HL-60/S4 (cell line): ENCODE data around the gene ARMC2.
"Not testable (repeated sequence)": the region's sequence is repeated elsewhere in the genome, so short reads cannot be mapped to it uniquely, and the experiment has no call there.

Experiments
- in situ Hi-C: fragments of 300-500 bp; cut with MboI; formaldehyde crosslinking; loops from 2 replicates; pipeline ENCODE4 v1.14.3; 2022; ENCODE audit warnings: low sequenced_read_pairs

Gene ARMC2

DNA sequence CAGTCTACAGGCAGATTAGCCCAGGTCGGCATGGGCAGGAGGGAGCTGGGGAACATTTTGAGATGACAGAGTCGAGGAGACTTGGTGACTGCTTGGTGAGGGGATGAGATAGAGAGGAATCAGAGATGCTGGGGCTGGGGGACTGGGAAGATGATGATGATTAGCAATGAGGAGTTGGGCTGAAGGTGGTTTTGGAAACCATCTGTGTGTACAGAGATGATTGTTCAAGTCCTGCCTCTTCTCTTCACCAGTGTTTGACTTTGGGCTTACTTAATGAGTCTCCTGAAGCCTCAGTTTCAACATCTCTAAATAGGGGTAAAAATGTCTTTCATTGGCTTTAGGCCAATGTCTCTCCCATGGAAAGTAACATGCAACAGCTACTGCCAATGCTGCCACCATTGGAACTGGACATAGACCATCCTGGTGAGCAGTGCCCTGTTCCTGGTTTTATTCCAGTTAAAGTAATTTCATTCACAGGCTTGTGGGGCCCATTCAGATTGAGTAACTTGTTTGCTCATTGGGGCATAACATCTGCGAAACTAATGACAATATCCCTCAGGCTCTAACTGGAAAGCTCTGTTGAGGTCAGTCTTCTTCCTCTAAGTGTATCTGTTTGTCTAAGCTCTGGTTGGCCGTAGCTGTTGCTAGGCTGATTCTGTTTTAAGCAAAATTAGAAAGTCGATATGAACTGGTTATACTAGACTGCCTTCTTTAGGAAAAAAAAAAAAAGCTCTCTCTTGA, 99.1 kb downstream of the ARMC2 start:
- in situ Hi-C loops: no loop called here

DNA sequence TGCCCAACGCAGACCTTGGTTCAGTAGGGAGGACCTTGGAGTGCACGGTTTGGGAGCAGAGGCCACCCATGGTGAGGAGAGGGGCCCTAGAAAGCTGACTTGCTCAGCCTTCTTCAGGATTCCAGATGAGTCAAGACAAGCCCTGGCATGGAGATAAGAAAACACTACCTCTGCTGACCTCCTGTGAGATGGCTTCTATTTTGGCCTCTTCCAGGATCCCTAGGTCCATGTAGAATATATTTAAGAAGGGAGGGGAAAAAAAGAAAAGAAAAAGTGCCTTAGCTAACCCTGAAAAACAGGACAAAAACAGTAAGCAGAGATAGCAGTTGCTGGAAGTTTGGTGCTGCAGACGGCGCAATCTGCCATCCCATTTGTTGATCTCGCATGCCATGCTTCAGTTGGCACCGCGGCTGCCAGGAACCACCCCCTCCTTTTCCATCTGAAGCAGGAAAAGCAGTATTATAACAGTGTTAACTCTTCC, 100.0 kb downstream of the ARMC2 start:
- in situ Hi-C loops: no loop called here

DNA sequence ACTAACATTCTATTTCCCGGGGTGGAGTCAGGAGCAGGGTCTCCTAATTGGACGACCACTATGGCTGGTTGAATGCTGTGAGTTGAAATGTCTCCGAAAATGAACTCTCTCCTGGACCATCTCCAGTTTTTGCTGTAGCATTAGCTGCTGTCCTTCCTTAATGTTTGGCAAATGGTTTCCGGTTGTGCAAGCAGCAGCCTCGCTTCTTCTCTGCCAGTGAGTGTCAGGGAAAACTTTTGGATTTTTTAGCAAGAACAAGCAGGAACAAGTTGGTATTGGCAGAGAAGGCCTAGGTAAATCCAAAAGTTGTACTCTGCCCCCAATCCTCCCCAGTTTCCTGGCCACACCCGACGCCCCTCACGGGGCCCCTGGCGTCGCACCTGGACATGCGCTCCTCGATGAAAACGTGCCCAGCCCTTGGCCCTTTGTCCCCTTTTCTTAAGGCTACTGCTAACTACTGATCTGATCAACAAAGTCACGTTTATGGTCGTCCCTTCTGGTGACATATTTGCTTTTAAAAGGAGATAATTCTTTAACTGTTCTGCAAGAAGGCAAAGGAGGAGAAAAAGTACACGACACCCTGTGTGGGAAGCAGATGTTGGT, 103.2 kb downstream of the ARMC2 start:
- in situ Hi-C loops: no loop called here

DNA sequence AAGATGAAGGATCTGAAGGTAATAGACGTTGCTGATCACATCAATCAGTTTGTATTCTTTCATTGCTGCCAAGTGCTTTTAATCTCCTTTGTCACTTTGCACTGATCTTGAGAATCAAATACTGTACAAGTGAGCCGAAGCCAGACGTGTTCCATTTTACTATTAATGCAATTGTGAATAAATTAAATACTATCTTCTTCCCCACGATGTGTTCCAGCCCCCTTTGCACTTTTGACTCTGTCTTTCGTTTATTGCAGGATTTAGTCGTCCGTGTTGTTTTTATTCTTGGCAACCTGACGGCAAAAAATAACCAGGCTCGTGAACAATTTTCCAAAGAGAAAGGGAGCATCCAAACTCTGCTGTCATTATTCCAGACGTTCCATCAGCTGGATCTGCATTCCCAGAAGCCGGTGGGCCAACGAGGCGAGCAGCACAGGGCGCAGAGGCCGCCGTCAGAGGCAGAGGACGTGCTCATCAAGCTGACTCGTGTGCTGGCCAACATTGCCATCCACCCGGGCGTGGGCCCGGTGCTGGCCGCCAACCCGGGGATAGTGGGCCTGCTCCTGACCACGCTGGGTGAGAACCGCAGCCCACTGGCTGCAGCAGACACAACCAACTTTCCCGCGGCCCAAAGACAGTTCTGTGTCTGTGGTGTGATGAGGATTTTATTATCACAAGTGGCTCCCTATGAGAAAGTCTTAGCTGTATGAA, 104.7 kb downstream of the ARMC2 start:
- in situ Hi-C loops: no loop called here

DNA sequence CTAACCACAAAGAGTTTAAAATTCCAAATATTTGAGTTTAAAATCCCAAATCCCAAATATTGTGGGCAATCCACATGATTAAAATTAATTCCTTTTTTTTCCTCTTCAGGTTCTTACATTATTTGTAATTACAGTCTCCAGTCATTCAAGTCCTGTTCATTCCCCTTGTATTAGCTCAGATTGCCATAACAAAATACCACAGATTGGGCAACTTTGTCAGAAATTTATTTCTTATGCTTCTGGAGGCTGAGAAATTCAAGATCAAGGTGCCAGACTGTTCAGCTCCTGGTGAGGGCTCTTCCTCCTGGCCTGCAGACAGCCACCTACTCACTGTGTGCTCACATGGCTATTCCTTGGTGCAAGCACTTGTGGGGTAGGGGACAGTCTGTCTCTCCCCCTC, 105.5 kb downstream of the ARMC2 start:
- in situ Hi-C loops: no loop called here

DNA sequence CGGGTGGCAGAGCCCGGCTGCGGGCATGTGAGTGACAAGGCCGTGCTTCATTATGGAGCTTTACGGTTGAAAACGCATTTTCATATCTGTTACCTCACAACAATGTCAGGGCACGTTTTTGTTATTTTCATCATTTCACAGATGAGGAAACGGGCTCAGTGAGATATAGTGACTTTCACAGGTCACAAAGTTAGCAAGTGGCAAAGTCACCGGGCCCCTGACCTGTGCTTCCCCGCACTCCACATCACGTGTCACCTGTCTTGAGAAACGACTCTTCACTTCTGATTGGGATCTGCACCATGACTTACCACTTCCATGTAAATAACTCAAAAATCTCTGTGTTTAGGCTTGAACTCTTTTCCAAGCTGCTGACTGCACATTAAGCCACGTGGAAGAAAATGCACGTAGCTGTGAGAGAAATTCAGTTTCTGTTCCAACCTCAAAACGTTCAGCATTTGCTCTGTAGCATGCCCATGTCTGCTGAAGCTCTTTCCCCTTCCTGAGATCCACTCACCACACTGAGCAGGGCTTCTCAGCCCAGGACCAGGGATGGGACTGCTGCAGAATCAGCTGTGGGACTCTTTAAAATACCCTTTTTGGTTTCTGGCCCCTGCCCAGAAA, 107.2 kb downstream of the ARMC2 start:
- in situ Hi-C loops: no loop called here

DNA sequence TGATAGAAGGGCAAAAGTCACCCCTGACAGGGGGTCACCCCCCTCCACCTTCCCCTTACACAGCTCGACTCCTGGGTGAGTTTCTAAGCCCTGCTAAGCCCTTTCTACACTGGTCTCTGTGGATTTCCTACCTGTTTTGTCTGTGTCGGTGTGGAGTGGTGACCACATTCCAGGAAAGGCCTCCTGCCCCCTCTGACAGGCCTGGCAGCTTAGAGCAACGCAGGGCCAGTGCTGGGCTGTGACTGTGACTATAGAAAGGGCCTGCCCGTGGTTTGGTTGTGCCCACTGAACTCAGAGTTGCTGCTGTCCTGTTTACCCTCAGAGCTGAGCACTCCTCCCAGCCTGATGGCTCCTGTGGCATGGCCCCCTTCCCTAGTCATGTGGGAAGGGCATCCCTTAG, 109.0 kb downstream of the ARMC2 start:
- in situ Hi-C loops: no loop called here

DNA sequence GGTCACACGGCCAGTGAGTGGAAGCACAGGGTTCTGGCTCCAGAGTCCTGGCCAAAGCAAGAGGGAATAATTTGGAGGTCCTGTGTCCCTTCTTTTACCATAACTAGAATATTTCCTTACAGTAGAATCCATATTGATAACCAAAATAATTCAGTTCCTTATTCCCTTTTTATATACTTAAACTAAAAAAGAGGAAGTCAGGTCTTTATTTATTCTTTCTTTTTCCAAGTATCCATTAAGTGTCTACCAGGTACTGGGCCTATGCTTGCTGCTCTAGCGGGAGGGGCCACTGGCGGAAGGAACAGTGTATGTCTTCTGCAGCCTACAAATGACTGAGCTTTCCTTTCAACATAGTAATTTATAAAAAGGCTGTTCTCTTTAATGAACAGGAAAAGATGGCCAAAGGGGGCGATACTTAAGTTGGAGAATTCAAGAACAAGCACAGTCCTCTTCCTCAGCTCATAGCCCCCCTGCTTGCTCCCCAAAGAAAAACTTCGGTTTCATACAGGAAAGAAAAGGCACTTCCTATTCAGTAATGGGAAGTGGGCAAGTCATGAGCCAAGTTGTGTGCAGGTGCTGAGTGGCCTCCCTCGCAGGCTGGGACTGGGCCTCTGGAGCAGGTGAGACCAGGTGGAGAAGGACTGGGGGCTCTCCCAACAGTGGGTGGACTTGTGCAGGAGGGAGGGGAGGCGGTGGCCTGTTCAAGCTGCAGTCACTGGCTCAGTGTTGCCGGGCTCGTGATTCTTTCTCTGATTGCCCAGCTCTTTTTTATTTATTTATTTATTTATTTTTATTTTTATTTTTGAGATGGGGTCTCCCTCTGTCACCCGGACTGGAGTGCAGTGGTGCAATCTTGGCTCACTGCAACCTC, 110.9 kb downstream of the ARMC2 start:
- in situ Hi-C loops: no loop called here

DNA sequence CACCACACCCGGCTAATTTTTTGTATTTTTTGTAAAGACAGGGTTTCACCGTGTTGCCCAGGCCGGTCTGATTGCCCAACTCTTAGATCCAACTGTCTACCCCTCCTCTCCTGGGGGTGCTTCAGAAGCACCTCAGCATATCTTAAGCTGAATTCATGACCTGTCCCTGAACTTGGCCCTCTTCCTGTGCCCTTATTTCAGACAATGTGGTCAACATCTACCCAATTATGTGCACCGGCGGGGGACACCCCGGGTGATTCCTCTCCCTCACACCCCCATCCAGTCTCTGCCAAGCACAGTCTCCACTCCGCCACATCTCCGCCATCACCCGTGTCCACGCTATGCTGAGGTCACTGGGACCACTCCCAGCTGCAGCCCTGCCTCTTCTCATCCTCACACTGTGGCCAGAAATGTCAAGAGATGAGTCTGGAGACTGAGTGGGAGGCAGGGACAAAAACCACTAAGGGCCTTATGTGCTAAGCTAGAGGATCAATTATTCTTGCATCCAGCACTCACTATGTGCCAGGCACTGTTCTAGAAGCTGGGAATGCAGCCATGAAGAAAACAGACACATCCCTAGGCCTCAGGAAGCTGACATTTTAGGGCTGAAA, 111.9 kb downstream of the ARMC2 start:
- in situ Hi-C loops: no loop called here

DNA sequence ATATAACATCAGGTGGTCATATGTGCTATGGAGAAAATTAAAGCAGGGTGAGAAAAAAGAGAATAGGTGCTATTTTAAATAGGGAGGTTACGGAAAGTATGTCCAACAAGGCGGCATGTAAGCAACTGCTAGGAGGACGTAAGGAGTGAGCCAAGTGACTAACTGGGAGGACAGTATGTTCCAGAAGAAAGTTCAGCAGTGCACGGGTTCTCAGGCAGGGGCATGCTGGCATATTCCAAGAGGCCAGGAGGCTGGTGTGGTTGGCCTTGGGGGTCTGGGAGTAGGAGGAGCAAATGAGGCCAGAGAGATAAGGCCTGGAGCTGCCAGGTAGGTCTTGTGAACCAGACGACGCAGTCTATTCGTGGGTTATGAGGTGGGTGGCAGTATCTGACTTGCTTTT, 112.4 kb downstream of the ARMC2 start:
- in situ Hi-C loops: no loop called here

DNA sequence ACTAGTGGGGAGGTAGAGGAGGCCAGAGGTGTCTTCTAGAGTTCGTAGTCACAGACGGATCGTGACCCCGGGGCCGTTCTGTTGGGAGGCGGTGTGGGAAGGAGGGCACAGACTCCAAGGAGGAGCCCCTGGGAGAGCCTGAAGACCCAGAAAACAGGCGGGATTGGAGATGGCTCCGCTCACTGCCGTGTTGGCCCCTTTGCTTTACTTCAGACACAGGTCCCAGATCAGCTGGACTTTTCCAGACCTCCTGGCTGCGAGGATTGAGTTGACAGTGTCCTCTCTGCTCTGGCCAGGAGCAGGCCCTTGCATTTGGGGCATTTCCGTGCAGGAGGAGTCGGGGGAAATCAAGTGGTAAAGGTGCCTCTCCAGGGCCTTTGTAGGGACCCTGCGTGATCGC, 112.9 kb downstream of the ARMC2 start:
- in situ Hi-C loops: no loop called here

DNA sequence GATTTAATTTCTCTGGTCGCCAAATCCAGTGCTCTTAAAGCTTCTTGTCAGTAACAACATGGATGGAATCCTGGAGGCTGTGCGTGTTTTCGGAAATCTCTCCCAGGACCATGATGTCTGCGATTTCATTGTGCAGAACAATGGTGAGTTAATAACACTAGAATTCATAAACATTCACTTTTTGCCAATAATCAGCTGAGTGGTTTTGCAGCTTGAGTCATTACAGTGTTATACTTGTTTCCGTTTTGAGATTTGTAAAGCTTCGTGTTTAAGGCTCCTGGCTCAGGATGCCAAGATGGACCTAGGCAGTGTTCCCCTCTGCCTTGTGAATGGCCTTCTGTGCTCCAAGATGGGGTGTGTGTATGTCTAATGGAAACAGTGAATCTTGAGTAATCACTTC, 113.8 kb downstream of the ARMC2 start:
- in situ Hi-C loops: no loop called here

DNA sequence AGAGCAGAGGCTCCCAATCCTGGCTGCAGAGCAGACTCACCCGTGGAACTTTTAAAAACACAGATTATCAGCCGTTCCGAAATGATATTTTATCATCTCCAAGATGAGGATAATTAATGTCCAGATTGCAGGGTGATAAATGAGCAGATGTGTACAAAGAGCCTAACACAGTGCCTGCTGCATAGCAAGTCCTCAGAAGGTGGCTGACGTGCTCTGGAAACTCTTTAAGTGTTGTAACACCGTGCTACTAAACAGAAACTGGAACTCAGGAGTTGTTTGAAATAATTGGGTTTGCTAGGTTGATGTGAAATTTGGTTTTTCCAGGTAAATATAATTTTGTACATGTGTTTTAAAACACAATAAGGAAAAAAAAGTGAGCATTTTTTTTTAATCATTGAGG, 118.0 kb downstream of the ARMC2 start:
- in situ Hi-C loops: no loop called here

DNA sequence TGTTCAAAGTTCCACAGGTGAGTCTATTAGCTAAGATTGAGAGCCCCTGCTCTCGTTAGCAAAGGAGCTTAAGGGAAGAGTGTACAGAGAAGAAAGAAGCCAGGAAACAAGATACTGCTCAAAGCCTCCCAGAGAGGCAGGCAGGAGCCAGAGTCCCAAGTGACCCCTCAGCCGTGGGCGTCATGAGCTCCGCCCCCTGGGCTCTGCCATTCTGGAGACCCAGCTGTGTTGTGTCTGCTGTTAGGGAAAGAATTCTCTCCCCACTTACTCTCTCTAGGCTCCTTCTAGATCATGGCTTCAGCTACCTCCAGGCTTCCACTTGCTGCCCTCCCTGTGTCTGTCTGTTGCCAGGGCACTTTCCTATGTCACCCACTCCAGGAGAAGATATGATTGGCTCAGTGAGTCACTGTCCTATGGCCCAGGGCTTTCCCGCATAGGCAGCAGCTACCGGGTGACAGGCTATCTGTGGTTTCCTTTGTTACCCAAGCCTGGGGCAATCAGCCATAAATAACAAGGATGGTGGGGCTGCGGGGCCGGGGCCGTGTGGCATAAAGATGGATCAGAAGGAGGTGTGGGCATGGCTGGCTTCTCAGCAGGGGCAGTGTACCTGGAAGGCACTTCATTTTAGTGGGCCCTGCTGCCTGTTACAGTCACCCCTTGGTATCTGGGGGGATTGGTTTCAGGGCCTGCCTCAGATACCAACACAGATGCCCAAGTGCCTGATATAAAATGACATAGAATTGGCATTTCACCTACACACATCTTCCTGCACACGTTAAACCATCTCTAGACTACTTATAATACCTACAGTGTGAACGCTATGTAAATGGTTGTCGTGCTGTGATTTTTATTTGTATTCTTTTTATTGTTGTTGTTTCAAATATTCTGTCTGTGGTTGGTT, 118.9 kb downstream of the ARMC2 start:
- in situ Hi-C loops: no loop called here

DNA sequence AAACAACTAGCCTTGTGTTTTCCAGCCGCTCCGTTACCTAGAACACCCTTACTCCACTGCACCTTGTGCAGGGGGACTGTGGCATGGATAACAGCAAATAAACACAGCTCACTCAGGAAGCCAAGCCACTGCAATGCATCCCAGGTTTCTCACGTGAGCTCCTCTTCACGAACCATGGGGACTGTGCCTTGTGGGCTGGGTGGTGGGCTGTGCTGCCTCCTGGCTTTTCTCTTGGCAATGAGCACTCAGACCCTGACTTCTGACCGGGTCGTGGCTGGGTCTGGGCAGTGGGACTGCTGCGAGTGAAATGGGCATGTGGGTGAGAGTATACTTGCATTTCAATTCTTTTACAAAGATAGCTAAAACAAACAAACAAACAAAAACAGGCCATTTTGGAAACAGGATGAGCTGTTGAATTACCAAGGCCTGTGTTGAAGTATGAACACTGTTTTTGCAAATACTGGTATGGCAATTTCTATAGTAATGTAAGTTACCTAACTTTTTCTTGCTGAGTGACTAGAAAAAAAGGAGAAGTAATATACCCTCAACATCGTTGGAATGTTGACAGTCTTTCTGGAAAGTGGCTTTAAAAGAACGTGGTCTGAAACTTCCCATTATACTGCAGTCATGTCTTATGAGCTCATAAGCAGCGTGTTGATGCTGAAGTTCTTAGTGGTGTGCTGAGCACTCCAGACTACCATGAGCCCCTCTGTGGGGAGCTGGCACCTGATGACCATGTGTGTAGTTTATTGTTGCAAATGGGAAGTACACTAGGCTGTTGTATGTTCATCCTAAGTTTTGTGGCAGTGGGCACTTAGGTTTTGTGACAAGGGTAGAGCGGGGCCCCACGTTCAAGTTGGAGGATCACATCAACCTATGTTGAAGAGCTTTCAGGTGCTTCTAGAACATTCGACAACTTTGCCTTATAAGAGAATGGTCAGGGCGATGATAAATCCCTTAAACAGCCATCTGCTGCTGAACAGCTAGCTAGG, 120.4 kb downstream of the ARMC2 start:
- in situ Hi-C loops: no loop called here

DNA sequence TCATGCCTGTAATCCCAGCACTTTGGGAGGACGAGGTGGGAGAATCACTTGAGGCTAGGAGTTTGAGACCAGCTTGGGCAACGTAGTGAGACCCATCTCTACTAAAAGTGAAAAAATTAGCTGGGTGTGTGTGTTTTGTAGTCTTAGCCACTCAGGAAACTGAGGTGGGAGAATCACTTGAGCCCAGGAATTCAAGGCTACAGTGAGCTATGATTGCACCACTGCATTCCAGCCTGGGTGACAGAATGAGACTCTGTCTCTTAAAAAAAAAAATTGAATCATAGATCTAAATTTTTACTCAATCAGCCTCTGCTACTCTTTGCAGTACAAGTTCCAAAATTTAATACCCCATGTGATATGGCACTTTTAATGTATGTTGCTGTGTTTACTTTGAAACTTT, 121.6 kb downstream of the ARMC2 start:
- in situ Hi-C loops: no loop called here

DNA sequence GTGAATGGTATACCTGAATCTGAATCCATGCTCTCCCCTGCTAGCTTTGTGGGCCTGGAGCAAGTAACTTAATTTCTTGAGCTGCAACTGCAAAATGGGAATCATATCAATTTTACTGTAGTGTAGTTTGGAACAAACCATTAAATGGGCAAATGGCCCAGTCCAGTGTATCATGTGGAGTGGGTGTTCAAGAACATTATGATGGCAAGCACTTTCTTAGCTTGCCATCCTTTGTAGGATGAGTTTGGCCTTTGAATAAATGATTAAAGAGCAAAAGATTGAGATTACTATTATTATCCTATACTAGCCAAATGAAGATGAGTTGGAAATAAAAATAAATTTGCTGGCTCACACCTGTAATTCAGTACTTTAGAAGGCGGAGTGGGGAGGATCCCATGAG, 126.0 kb downstream of the ARMC2 start:
- in situ Hi-C loops: no loop called here

DNA sequence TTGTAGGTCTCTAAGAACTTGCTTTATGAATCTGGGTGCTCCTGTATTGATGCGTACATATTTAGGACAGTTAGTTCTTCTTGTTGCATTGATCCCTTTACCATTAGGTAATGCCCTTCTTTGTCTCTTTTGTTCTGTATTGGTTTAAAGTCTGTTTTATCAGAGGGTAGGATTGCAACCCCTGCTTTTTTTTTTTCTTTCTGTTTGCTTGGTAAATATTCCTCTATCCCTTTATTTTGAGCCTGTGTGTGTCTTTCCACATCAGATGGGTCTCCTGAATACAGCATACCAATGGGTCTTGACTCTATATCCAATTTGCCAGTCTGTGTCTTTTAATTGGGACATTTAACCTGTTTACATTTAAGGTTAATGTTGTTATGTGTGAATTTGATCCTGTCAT, 130.4 kb downstream of the ARMC2 start:
- in situ Hi-C loops: not testable (repeated sequence)
